Measurements from ENCODE around the gene RNF144A.

RNF144A gene

GRCh38 chr2:6915399-6915798 lies 1.8 kb upstream of the RNF144A start:
- no peak overlapping the region for H3K4me3 ChIP-seq (ENCODE audit: control insufficient read depth, low read depth, low read length)
- DNase-seq (ENCODE audit: low read depth) = no peak
- no peak for TF ChIP-seq CTCF (IDR thresholded peaks at IDR 0.05; ENCODE audit: control insufficient read depth, insufficient read depth, low read depth, low read length, missing control alignments)

- no peak for DNase-seq (ENCODE audit: low read depth)
- H3K4me3 ChIP-seq (ENCODE audit: control insufficient read depth, low read depth, low read length) = no peak overlapping the region
- TF ChIP-seq CTCF (IDR thresholded peaks at IDR 0.05; ENCODE audit: control insufficient read depth, insufficient read depth, low read depth, low read length, missing control alignments) = no peak
These were observed 988 bp upstream of the RNF144A start for GRCh38 chr2:6916224-6916623.

GRCh38 chr2:6916736-6917070 lies 509 bp upstream of the RNF144A start:
- H3K4me3 ChIP-seq (ENCODE audit: control insufficient read depth, low read depth, low read length) = no peak overlapping the region
- DNase-seq (ENCODE audit: low read depth) = no peak
- TF ChIP-seq CTCF (IDR thresholded peaks at IDR 0.05; ENCODE audit: control insufficient read depth, insufficient read depth, low read depth, low read length, missing control alignments) = no peak

- no peak for DNase-seq (ENCODE audit: low read depth)
- peak overlapping the region; percentile 22 for H3K4me3 ChIP-seq (ENCODE audit: control insufficient read depth, low read depth, low read length)
- TF ChIP-seq CTCF (IDR thresholded peaks at IDR 0.05; ENCODE audit: control insufficient read depth, insufficient read depth, low read depth, low read length, missing control alignments) = no peak
These were observed 679 bp downstream of the RNF144A start for GRCh38 chr2:6917761-6918421.

- TF ChIP-seq CTCF (IDR thresholded peaks at IDR 0.05; ENCODE audit: control insufficient read depth, insufficient read depth, low read depth, low read length, missing control alignments) = no peak
- no peak overlapping the region for H3K4me3 ChIP-seq (ENCODE audit: control insufficient read depth, low read depth, low read length)
- no peak for DNase-seq (ENCODE audit: low read depth)
These were observed 2.9 kb downstream of the RNF144A start for GRCh38 chr2:6919901-6920742.

GRCh38 chr2:6920743-6921064 lies 3.5 kb downstream of the RNF144A start:
- no peak overlapping the region for H3K4me3 ChIP-seq (ENCODE audit: control insufficient read depth, low read depth, low read length)
- DNase-seq (ENCODE audit: low read depth) = no peak
- no peak for TF ChIP-seq CTCF (IDR thresholded peaks at IDR 0.05; ENCODE audit: control insufficient read depth, insufficient read depth, low read depth, low read length, missing control alignments)

All from AG09309 (cell line).